ENCODE results near the gene RARB.

DNA sequence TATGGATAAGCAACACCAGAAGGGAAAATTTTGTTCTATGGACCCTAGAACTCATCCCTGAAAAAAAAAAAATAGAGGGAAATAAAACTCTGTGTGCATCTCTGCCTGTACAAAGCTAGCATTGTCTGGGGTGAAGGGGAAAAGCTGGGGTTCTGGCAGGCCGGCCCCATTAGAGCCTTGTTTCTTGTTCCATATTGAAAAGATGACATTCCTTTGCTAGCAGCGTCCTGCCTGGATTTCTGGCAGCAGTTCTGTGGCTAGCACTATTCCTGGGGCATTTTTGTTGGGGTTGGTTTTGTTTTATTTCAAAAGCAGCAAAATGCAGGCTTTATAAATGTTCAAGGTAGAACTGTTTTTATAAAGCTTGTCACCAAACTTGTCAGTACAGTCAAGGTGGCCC lies 45.2 kb downstream of the RARB start:
- TF ChIP-seq MXI1 (conservative IDR thresholded peaks at IDR 0.05; ENCODE audit: poor library complexity, severe bottlenecking), result no peak
- no peak for TF ChIP-seq POLR2AphosphoS5 (IDR thresholded peaks at IDR 0.05)
- TF ChIP-seq, protein P1, sequence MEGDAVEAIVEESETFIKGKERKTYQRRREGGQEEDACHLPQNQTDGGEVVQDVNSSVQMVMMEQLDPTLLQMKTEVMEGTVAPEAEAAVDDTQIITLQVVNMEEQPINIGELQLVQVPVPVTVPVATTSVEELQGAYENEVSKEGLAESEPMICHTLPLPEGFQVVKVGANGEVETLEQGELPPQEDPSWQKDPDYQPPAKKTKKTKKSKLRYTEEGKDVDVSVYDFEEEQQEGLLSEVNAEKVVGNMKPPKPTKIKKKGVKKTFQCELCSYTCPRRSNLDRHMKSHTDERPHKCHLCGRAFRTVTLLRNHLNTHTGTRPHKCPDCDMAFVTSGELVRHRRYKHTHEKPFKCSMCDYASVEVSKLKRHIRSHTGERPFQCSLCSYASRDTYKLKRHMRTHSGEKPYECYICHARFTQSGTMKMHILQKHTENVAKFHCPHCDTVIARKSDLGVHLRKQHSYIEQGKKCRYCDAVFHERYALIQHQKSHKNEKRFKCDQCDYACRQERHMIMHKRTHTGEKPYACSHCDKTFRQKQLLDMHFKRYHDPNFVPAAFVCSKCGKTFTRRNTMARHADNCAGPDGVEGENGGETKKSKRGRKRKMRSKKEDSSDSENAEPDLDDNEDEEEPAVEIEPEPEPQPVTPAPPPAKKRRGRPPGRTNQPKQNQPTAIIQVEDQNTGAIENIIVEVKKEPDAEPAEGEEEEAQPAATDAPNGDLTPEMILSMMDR (IDR thresholded peaks at IDR 0.05; ENCODE audit: poor library complexity, severe bottlenecking), result no peak
- TF ChIP-seq EZH2 (IDR thresholded peaks at IDR 0.05; ENCODE audit: borderline replicate concordance, insufficient read depth, low read length, poor library complexity, severe bottlenecking), result no peak

Measured in neural cell (in vitro differentiated cells).